DMS 273 (cell line): ENCODE results near the gene LCK.
"Not testable (repeated sequence)": the region's sequence is repeated elsewhere in the genome, so short reads cannot be mapped to it uniquely, and the experiment has no call there.

Experiments
- DNase-seq: peaks from one replicate; lab custom pipeline; 2025; ENCODE audit not compliant: unreplicated experiment; lab: John Stamatoyannopoulos, UW

LCK gene

DNA sequence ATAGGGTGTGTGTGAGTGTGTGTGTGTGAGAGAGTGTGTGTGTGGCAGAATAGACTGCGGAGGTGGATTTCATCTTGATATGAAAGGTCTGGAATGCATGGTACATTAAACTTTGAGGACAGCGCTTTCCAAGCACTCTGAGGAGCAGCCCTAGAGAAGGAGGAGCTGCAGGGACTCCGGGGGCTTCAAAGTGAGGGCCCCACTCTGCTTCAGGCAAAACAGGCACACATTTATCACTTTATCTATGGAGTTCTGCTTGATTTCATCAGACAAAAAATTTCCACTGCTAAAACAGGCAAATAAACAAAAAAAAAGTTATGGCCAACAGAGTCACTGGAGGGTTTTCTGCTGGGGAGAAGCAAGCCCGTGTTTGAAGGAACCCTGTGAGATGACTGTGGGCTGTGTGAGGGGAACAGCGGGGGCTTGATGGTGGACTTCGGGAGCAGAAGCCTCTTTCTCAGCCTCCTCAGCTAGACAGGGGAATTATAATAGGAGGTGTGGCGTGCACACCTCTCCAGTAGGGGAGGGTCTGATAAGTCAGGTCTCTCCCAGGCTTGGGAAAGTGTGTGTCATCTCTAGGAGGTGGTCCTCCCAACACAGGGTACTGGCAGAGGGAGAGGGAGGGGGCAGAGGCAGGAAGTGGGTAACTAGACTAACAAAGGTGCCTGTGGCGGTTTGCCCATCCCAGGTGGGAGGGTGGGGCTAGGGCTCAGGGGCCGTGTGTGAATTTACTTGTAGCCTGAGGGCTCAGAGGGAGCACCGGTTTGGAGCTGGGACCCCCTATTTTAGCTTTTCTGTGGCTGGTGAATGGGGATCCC lies 22.5 kb downstream of the LCK start:
- peak; percentile 29 for DNase-seq

DNA sequence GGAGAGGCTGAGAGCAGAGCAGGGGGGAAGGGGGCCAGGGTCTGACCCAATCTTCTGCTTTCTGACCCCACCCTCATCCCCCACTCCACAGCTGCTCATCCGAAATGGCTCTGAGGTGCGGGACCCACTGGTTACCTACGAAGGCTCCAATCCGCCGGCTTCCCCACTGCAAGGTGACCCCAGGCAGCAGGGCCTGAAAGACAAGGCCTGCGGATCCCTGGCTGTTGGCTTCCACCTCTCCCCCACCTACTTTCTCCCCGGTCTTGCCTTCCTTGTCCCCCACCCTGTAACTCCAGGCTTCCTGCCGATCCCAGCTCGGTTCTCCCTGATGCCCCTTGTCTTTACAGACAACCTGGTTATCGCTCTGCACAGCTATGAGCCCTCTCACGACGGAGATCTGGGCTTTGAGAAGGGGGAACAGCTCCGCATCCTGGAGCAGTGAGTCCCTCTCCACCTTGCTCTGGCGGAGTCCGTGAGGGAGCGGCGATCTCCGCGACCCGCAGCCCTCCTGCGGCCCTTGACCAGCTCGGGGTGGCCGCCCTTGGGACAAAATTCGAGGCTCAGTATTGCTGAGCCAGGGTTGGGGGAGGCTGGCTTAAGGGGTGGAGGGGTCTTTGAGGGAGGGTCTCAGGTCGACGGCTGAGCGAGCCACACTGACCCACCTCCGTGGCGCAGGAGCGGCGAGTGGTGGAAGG lies 23.7 kb downstream of the LCK start:
- no peak for DNase-seq

GRCh38 chr1:32275424-32275823 lies 24.4 kb downstream of the LCK start:
- DNase-seq: no peak

- DNase-seq: peak; percentile 23
These were observed 25.1 kb downstream of the LCK start for GRCh38 chr1:32276032-32276782.

- not testable (repeated sequence) for DNase-seq
These were observed 33.7 kb downstream of the LCK start for GRCh38 chr1:32284777-32285176.

- no peak for DNase-seq
These were observed 34.6 kb downstream of the LCK start for GRCh38 chr1:32285658-32286057.

GRCh38 chr1:32286763-32287162 lies 35.7 kb downstream of the LCK start:
- no peak for DNase-seq

- no peak for DNase-seq
These were observed 38.2 kb downstream of the LCK start for GRCh38 chr1:32289256-32289655.

DNA sequence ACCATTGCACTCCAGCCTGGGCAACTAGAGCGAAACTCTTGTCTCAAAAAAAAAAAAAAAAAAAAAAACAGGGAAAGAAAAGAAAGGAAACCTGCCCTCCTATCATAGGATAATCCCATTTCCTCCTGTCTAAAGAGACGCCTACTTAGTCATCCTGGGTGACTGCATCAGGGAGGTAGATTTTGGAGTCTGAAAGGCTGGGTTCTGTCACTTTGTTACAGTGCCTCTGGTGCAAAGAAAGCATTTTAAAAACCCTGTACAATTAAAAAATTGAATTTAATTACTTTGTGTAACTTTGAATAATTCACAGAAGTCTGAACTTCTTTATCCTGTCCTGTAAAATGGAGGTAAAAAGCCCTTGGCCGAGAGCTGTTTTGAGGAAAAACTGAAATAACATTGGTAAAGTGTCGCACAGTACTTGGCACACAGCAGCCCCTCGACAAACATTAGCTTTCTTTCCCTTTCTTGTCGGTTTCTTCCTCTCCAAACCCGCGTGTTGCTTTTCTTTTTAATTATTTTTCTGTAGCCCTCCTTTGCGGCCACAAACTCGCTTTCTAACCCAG lies 40.2 kb downstream of the LCK start:
- DNase-seq: no peak

- peak; percentile 98 for DNase-seq
These were observed 40.9 kb downstream of the LCK start, which contains the start of gene HDAC1 for GRCh38 chr1:32291708-32292538. Gene HDAC1 (plus strand): TSS chr1:32292083. CDS start chr1:32292170, 87 bp downstream.

- not testable (repeated sequence) for DNase-seq
These were observed 47.1 kb downstream of the LCK start for GRCh38 chr1:32298211-32298610.

GRCh38 chr1:32299327-32299726 lies 48.3 kb downstream of the LCK start:
- no peak for DNase-seq

GRCh38 chr1:32303358-32303757 lies 52.3 kb downstream of the LCK start:
- DNase-seq: no peak

- DNase-seq: no peak
These were observed 53.0 kb downstream of the LCK start for GRCh38 chr1:32303997-32304622.

- DNase-seq: no peak
These were observed 54.2 kb downstream of the LCK start for GRCh38 chr1:32305310-32305709.

- no peak for DNase-seq
These were observed 56.3 kb downstream of the LCK start for GRCh38 chr1:32307324-32307723.

DNA sequence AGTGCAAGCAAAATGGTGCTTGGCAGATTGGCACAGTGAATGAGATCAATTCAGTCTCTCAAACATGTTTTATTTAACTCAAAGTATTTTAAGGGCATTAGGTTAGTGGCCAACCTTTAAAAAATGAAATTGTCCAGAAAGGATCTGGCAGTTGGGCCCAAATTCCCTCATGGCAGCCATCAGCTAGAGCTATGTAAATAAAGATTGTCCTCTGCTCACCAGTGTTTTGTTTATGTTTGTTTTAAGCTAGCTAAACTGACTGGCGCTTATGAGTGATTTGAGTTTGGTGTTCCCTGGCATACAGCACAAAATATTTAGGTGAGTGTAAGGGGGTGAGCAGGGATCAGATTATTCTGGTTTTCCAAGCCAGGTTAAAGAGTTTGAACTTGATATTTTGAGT lies 58.9 kb downstream of the LCK start:
- no peak for DNase-seq

- DNase-seq: peak; percentile 23
These were observed 60.8 kb downstream of the LCK start for GRCh38 chr1:32311709-32312393.

GRCh38 chr1:32316903-32317277 lies 65.8 kb downstream of the LCK start:
- no peak for DNase-seq
